ENCODE measurements around the gene PHKA2. TPM values are rescaled to one million over a fixed set of nuclear protein-coding genes. Genes with fewer than 3 reads are reported as not detected.

PHKA2 gene
- total and polyA plus RNA-seq, 2 of the 4 experiments (the other 2 are of a cell fraction): 10.0 to 21.5 TPM

DNA sequence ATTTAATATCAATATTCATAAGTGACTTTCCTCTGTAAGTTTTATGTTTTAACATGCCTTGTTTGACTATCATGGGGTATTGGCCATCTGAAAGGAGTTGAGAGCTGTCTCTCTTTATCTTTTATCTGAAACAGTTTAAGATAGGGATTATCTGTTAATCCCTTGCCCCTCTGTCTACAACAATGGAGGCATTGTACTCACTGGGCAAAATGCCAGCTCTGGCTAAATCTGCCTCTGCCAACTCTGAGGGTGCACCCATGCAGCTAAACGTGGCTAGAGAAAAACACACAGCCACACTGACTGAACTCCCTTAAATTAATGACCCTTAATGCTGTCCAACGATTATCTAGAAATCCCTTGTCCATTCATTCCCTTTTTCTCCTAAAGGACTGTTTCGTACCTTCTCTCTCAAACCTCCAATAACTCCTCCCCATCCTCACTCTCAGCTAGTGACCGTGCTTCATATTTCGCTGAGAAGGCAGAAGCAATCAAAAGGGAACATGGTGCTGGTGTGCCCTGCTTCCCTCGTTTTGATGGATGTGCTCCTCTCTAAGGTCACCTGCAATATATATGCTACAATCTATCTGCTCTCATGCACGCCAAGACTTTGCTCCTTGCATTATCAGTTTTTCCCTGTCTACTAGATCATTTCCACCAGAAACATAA is 10.3 kb downstream of the PHKA2 start:
- no peak overlapping the region for H3K27ac ChIP-seq (ENCODE audit: insufficient read depth, low read length)
- no peak overlapping the region for H3K4me2 ChIP-seq (ENCODE audit: low read depth, low read length)
- intact Hi-C loops (cut with micrococcal nuclease): no loop called here
- WGBS, 2 experiments (ENCODE audit: extremely low coverage in 2 of 2, insufficient read length in 1 of 2): 59% methylated on average over 5 of the region's 7 CpGs; no CpG with 5 or more reads in 1 of the 2 experiments
- H3K27me3 ChIP-seq (ENCODE audit: control insufficient read depth, insufficient read depth, low read length): no peaks in the 10 kb centered on the region
- H4K8ac ChIP-seq (ENCODE audit: low read depth in 2 of 2, low read length in 2 of 2): no peak overlapping the region
- H2BK120ac ChIP-seq (ENCODE audit: low read depth, low read length): no peak overlapping the region
- no peaks in the 10 kb centered on the region for H3K36me3 ChIP-seq (ENCODE audit: control insufficient read depth, insufficient read depth, low read length)
- CTCF ChIA-PET: no interaction called here
- no peak overlapping the region for H2AFZ ChIP-seq (replicated peaks; ENCODE audit: low read length, poor library complexity)
- dilution Hi-C loops (cut with HindIII; ENCODE audit: low sequenced_read_pairs, unreplicated experiment): no loop called here
- no peaks in the 10 kb centered on the region for H4K20me1 ChIP-seq (ENCODE audit: insufficient read depth, low read length)
- POLR2A ChIA-PET (ENCODE audit: unreplicated experiment): no interaction called here
- no peak for ATAC-seq (ENCODE audit: low read depth)
- no peak overlapping the region for H2BK15ac ChIP-seq (ENCODE audit: low read depth, low read length)
- no peak overlapping the region for H3K4ac ChIP-seq (ENCODE audit: low read depth, low read length)
- no peak overlapping the region for H3K4me3 ChIP-seq (ENCODE audit: insufficient read depth, low read depth, low read length)
- H4K5ac ChIP-seq (ENCODE audit: low read depth, low read length): no peak overlapping the region
- in situ Hi-C loops (cut with MboI; ENCODE audit: low sequenced_read_pairs): no loop called here
- no peaks in the 10 kb centered on the region for H3K4me1 ChIP-seq (ENCODE audit: control insufficient read depth, insufficient read depth, low read length)
- DNase-seq: no peak
- no peak overlapping the region for H2AK9ac ChIP-seq (replicated peaks; ENCODE audit: low read depth, low read length, poor library complexity)
- H2BK20ac ChIP-seq (ENCODE audit: low read depth, low read length): no peak overlapping the region
- H3K9ac ChIP-seq (ENCODE audit: low read depth, low read length): no peak overlapping the region
- TF ChIP-seq SMC3 (IDR thresholded peaks at IDR 0.05; ENCODE audit: low read depth, low read length): no peak
- BruUV-seq (replicated peaks): no TSS peak
- no peak overlapping the region for H3K14ac ChIP-seq (replicated peaks; ENCODE audit: low read depth, low read length)
- no peaks in the 10 kb centered on the region for H3K9me1 ChIP-seq (ENCODE audit: insufficient read depth, low read length)
- H3K56ac ChIP-seq (ENCODE audit: extremely low read depth, insufficient read depth, low read length): no peak overlapping the region; the same call in 1 of the 2 replicates
- H2BK5ac ChIP-seq (ENCODE audit: low read depth, low read length, poor library complexity, severe bottlenecking): no peak overlapping the region
- H2AK5ac ChIP-seq (ENCODE audit: low read depth, low read length): no peak overlapping the region
- H3K18ac ChIP-seq (ENCODE audit: low read depth, low read length): no peak overlapping the region
- no peak overlapping the region for H3K23ac ChIP-seq (ENCODE audit: low read depth, low read length)
- H3K79me1 ChIP-seq (ENCODE audit: low read depth in 1 of 2, low read length in 2 of 2): peaks cover 0 to 5% of the 10 kb centered on the region in 2 experiments; a peak in 2 of 4 replicates
- no peaks in the 10 kb centered on the region for H3K9me3 ChIP-seq (ENCODE audit: control insufficient read depth, insufficient read depth, low read length)
- H4K91ac ChIP-seq (ENCODE audit: insufficient read depth, low read depth, low read length): no peak overlapping the region
